Liver (tissue), 9 donors: ENCODE measurements around the gene SIGLEC9. TPM values are rescaled to one million over a fixed set of nuclear protein-coding genes. Genes with fewer than 3 reads are reported as not detected.

Experiments
- DNase-seq: peaks from one replicate; pipeline ENCODE4 v3.0.0-alpha.2; 2017; ENCODE audit warnings: low spot score
- H3K27ac ChIP-seq, 2 donors: one replicate each; pipeline ENCODE4 v1.7.0; 2013; ENCODE audit warnings: inconsistent platforms in 2 of 2, low read length in 2 of 2, control low read depth in 1 of 2, low read depth in 1 of 2, mild to moderate bottlenecking in 1 of 2
- H3K27me3 ChIP-seq, 4 donors: one replicate each; pipeline versions ENCODE4 v1.6.1 to v1.7.0; 2013; ENCODE audit warnings: low read length in 3 of 4, inconsistent platforms in 1 of 4, mild to moderate bottlenecking in 1 of 4, moderate library complexity in 1 of 4; ENCODE audit not compliant: control insufficient read depth in 4 of 4, insufficient read depth in 4 of 4
- H3K36me3 ChIP-seq, 4 donors: one replicate each; pipeline versions ENCODE4 v1.6.1 to v1.7.0; 2013; ENCODE audit warnings: low read length in 3 of 4, mild to moderate bottlenecking in 3 of 4, low read depth in 1 of 4, moderate library complexity in 1 of 4; ENCODE audit not compliant: control insufficient read depth in 4 of 4, insufficient read depth in 3 of 4
- H3K4me1 ChIP-seq, 4 donors: one replicate each; pipeline versions ENCODE4 v1.6.1 to v1.7.0; 2013; ENCODE audit warnings: low read length in 3 of 4, mild to moderate bottlenecking in 3 of 4, moderate library complexity in 1 of 4; ENCODE audit not compliant: control insufficient read depth in 4 of 4, insufficient read depth in 4 of 4
- H3K4me3 ChIP-seq, 3 donors: one replicate each; pipeline versions ENCODE4 v1.6.1 to v1.7.0; 2013; ENCODE audit warnings: low read length in 3 of 3, control low read depth in 1 of 3, low read depth in 1 of 3, mild to moderate bottlenecking in 1 of 3
- H3K9ac ChIP-seq, 2 donors: one replicate each; pipeline ENCODE4 v1.7.0; 2013; ENCODE audit warnings: low read length in 2 of 2, mild to moderate bottlenecking in 2 of 2, moderate library complexity in 2 of 2, control low read depth in 1 of 2, low read depth in 1 of 2
- H3K9me3 ChIP-seq, 4 donors: one replicate each; pipeline versions ENCODE4 v1.6.1 to v1.7.0; 2013; ENCODE audit warnings: low read length in 3 of 4; ENCODE audit not compliant: control insufficient read depth in 4 of 4
- EGR1 ChIP-seq, 2 donors: IDR thresholded peaks; 2 replicates each; pipeline ENCODE4 v1.6.1; 2016 to 2018; ENCODE audit warnings: antibody characterized with exemption in 2 of 2, low read depth in 2 of 2
- FOXA1 ChIP-seq: IDR thresholded peaks from 2 replicates; pipeline ENCODE4 v1.6.1; 2016; ENCODE audit warnings: antibody characterized with exemption
- FOXA2 ChIP-seq: IDR thresholded peaks from 2 replicates; pipeline ENCODE4 v1.6.1; 2016; ENCODE audit warnings: antibody characterized with exemption
- HNF4A ChIP-seq, 2 donors: conservative IDR thresholded peaks; 2 replicates each; pipeline ENCODE4 v1.6.1; 2016; ENCODE audit warnings: antibody characterized with exemption in 2 of 2, mild to moderate bottlenecking in 2 of 2
- HNF4G ChIP-seq: IDR thresholded peaks from 2 replicates; pipeline ENCODE4 v1.6.1; 2016; ENCODE audit warnings: antibody characterized with exemption
- JUND ChIP-seq, 2 donors: IDR thresholded peaks; 2 replicates each; pipeline ENCODE4 v1.6.1; 2016; ENCODE audit warnings: antibody characterized with exemption in 2 of 2
- NR2F2 ChIP-seq: IDR thresholded peaks from 2 replicates; pipeline ENCODE4 v1.6.1; 2016; ENCODE audit warnings: antibody characterized with exemption
- RAD21 ChIP-seq, 2 donors: IDR thresholded peaks; 2 replicates each; pipeline ENCODE4 v1.6.1; 2016; ENCODE audit warnings: antibody characterized with exemption in 2 of 2, mild to moderate bottlenecking in 2 of 2
- RXRA ChIP-seq, 2 donors: IDR thresholded peaks; 2 replicates each; pipeline ENCODE4 v1.6.1; 2017 to 2018; ENCODE audit warnings: antibody characterized with exemption in 2 of 2, mild to moderate bottlenecking in 1 of 2
- SP1 ChIP-seq: IDR thresholded peaks from 2 replicates; pipeline ENCODE4 v1.6.1; 2018; ENCODE audit warnings: antibody characterized with exemption, mild to moderate bottlenecking
- TAF1 ChIP-seq: conservative IDR thresholded peaks from 2 replicates; pipeline ENCODE4 v1.6.1; 2016; ENCODE audit warnings: antibody characterized with exemption, mild to moderate bottlenecking
- YY1 ChIP-seq: IDR thresholded peaks from 2 replicates; pipeline ENCODE4 v1.6.1; 2016; ENCODE audit warnings: antibody characterized with exemption, mild to moderate bottlenecking
- WGBS: extraction: QIAGEN DNeasy Blood & Tissue Kit; methylation state at CpG from one replicate; pipeline ENCODE4 v1.1.7; 2013; 5-methylcytosine and 5-hydroxymethylcytosine counted together
- polyA plus RNA-seq, 2 donors: library from polyadenylated mRNA; stranded (reverse) in 1 of 2; unstranded in 1 of 2; fragments of 200-250 nt in 1 of 2; fragments of >200 nt in 1 of 2; fragmentation: Nextera tagmentation in 1 of 2; extraction: Ambion mirVana in 1 of 2; gene quantifications; one replicate each; pipeline versions ENCODE4 v1.2.1 to v1.2.3, GENCODE V29; 2013 to 2015
- total RNA-seq, 2 donors: library from RNA; depleted of rRNA; stranded (reverse); fragments of >200 nt; gene quantifications; one replicate each; pipeline ENCODE4 v1.2.3, GENCODE V29; 2014
- TF ChIP-seq, protein P1 (sequence below): IDR thresholded peaks from 2 replicates; pipeline ENCODE4 v1.6.1; 2016; ENCODE audit warnings: antibody characterized with exemption, mild to moderate bottlenecking
- TF ChIP-seq, protein P2 (sequence below): IDR thresholded peaks from 2 replicates; pipeline ENCODE4 v1.6.1; 2016; ENCODE audit warnings: antibody characterized with exemption
- TF ChIP-seq, protein P3 (sequence below): IDR thresholded peaks from 2 replicates; pipeline ENCODE4 v1.6.1; 2016; ENCODE audit warnings: antibody characterized with exemption
- donor health status: healthy.
- donor health status: healthy.
- donor health status: healthy.
- donor health status: healthy.
- donor health status: healthy.

SIGLEC9 gene
- total and polyA plus RNA-seq, 4 donors, result 3.0 to 5.4 (median 4.4) TPM

DNA sequence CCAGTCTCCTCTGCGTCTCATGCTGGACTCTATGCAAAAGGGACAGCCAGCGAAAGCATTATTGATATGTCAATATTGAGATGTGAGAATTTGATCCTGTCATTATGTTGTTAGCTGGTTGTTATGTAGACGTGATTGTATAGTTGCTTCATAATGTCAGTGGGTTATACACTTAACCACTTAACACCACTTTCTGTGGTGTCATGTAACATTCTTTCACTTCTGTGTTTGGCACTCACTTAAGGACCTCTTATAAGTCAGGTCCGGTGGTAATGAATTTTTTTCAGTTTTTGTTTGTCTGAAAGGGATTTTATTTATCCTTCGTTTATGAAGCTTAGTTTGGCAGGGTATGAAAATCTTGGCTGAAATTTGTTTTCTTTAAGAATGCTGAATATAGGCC, 10.3 kb downstream of the SIGLEC9 start:
- H3K27me3 ChIP-seq, result no peaks in the 10 kb centered on the region
- TF ChIP-seq FOXA1 (no peak), SP1 (no peak), FOXA2 (no peak), YY1 (no peak), EGR1 (IDR thresholded peaks at IDR 0.05; ENCODE audit: low read depth in 2 of 2) (no peak), HNF4A (conservative IDR thresholded peaks at IDR 0.05) (no peak), RXRA (IDR thresholded peaks at IDR 0.05) (no peak)
- TF ChIP-seq, protein P1, sequence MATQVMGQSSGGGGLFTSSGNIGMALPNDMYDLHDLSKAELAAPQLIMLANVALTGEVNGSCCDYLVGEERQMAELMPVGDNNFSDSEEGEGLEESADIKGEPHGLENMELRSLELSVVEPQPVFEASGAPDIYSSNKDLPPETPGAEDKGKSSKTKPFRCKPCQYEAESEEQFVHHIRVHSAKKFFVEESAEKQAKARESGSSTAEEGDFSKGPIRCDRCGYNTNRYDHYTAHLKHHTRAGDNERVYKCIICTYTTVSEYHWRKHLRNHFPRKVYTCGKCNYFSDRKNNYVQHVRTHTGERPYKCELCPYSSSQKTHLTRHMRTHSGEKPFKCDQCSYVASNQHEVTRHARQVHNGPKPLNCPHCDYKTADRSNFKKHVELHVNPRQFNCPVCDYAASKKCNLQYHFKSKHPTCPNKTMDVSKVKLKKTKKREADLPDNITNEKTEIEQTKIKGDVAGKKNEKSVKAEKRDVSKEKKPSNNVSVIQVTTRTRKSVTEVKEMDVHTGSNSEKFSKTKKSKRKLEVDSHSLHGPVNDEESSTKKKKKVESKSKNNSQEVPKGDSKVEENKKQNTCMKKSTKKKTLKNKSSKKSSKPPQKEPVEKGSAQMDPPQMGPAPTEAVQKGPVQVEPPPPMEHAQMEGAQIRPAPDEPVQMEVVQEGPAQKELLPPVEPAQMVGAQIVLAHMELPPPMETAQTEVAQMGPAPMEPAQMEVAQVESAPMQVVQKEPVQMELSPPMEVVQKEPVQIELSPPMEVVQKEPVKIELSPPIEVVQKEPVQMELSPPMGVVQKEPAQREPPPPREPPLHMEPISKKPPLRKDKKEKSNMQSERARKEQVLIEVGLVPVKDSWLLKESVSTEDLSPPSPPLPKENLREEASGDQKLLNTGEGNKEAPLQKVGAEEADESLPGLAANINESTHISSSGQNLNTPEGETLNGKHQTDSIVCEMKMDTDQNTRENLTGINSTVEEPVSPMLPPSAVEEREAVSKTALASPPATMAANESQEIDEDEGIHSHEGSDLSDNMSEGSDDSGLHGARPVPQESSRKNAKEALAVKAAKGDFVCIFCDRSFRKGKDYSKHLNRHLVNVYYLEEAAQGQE, result no peak
- 72% methylated on average over 5 of the region's 5 CpGs for WGBS

DNA sequence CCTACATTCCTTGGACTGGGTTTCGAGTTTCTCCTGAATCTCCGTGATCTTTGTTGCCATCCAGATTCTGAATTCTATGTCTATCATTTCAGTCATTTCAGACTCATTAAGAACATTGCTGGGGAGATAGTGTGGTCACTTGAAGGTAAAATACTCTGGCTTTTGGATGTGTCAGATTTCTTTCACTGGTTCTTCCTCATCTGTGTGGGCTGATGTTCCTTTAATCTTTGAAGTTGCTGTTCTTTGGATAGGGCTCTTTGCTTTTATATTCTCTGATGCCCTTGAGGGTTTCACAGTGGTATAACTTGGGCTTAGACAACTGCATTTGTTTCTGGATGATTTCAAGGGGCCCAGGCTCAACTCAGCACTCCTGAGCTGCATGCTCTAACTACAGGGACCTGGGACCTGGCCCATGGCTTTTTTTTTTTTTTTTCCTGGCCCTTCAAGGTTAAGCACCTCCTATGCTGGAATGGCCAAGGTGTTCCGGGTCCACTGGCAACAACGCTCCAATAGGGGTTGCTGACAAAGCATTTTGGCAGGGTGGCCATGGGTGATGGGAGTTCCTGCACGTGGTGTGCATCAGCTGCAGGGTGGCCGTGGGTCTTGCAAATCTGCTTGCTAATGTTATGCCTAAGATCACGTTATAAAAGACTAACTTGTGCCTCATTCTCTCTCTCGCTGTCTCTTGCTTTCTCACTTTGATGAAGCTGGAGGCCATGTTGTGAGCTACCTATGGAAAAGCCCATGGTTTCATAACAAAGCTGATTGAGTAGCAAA, 11.5 kb downstream of the SIGLEC9 start:
- H3K27me3 ChIP-seq, result no peaks in the 10 kb centered on the region
- H3K9ac ChIP-seq, result no peak overlapping the region
- 68% methylated on average over 8 of the region's 8 CpGs for WGBS

More for the DNA sequence above, 10.3 kb downstream of the SIGLEC9 start:
- Histone ChIP-seq H3K4me1 (peaks cover 0 to 7% (median 5%) of the 10 kb centered on the region in 4 donors), H3K36me3 (peaks cover 0 to 4% (median 0%) of the 10 kb centered on the region in 4 donors), H3K9ac (no peak overlapping the region), H3K27ac (no peak overlapping the region), H3K9me3 (peaks cover 0 to 6% (median under 1%) of the 10 kb centered on the region in 4 donors), H3K4me3 (no peak overlapping the region)
- no peak for DNase-seq

More for the DNA sequence above, 11.5 kb downstream of the SIGLEC9 start:
- no peak overlapping the region for H3K4me3 ChIP-seq
- H3K27ac ChIP-seq, result no peak overlapping the region
- H3K36me3 ChIP-seq, result no peaks in the 10 kb centered on the region
- TF ChIP-seq HNF4A (conservative IDR thresholded peaks at IDR 0.05) (no peak), JUND (IDR thresholded peaks at IDR 0.05) (no peak), RAD21 (IDR thresholded peaks at IDR 0.05) (no peak), HNF4G (no peak), RXRA (IDR thresholded peaks at IDR 0.05) (no peak), YY1 (no peak), TAF1 (no peak), NR2F2 (no peak)
- TF ChIP-seq, protein P2, sequence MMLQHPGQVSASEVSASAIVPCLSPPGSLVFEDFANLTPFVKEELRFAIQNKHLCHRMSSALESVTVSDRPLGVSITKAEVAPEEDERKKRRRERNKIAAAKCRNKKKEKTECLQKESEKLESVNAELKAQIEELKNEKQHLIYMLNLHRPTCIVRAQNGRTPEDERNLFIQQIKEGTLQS, result no peak
- TF ChIP-seq, protein P3, sequence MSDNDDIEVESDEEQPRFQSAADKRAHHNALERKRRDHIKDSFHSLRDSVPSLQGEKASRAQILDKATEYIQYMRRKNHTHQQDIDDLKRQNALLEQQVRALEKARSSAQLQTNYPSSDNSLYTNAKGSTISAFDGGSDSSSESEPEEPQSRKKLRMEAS, result no peak
- TF ChIP-seq, protein P1, result no peak
- H3K4me1 ChIP-seq, result peaks cover 0 to 5% (median 0%) of the 10 kb centered on the region in 4 donors
- no peak for DNase-seq
- H3K9me3 ChIP-seq, result peaks cover 0 to 6% (median under 1%) of the 10 kb centered on the region in 4 donors
